Measurements from ENCODE around the gene FOXK1.
"Not testable (repeated sequence)": the region's sequence is repeated elsewhere in the genome, so short reads cannot be mapped to it uniquely, and the experiment has no call there.

Gene FOXK1

GRCh38 chr7:4794171-4794570 lies 112.1 kb downstream of the FOXK1 start:
- DNase-seq; ATAC-seq (replicated peaks); H3K27me3 Mint-ChIP-seq; H3K4me3 Mint-ChIP-seq; H3K9me3 Mint-ChIP-seq: not testable (repeated sequence)
- peak overlapping the region; percentile 53 for H3K27ac Mint-ChIP-seq
- peaks cover 34 to 35% of the 10 kb centered on the region in 2 donors for H3K36me3 Mint-ChIP-seq
- peaks cover 7 to 28% of the 10 kb centered on the region in 2 donors for H3K4me1 Mint-ChIP-seq

- Mint-ChIP-seq H3K27me3 (no peaks in the 10 kb centered on the region), H3K27ac (peak overlapping the region; percentile 53), H3K36me3 (peaks cover 34% of the 10 kb centered on the region in 2 donors), H3K9me3 (no peaks in the 10 kb centered on the region), H3K4me1 (peaks cover 7 to 28% of the 10 kb centered on the region in 2 donors), H3K4me3 (no peak overlapping the region)
- ATAC-seq (replicated peaks) (no peak), DNase-seq (no peak)
Measured at GRCh38 chr7:4794591-4795350, 112.7 kb downstream of the FOXK1 start.

- Mint-ChIP-seq H3K4me1 (peaks cover 10 to 17% of the 10 kb centered on the region in 2 donors), H3K36me3 (peaks cover 19 to 21% of the 10 kb centered on the region in 2 donors), H3K9me3 (no peaks in the 10 kb centered on the region), H3K27me3 (no peaks in the 10 kb centered on the region), H3K27ac (no peak overlapping the region), H3K4me3 (no peak overlapping the region)
- ATAC-seq (replicated peaks) (no peak), DNase-seq (no peak)
Measured at GRCh38 chr7:4796453-4796852, 114.4 kb downstream of the FOXK1 start.

- Mint-ChIP-seq H3K9me3 (no peaks in the 10 kb centered on the region), H3K4me3 (no peak overlapping the region), H3K27me3 (no peaks in the 10 kb centered on the region), H3K36me3 (peaks cover 13 to 14% of the 10 kb centered on the region in 2 donors), H3K4me1 (peaks cover 7 to 10% of the 10 kb centered on the region in 2 donors), H3K27ac (no peak overlapping the region)
- peak; percentile 80 to 83 for ATAC-seq (replicated peaks)
- peak; percentile 49 for DNase-seq
Measured at GRCh38 chr7:4797858-4798705, 116.0 kb downstream of the FOXK1 start.

- Mint-ChIP-seq H3K4me3 (no peak overlapping the region), H3K4me1 (peaks cover 7 to 10% of the 10 kb centered on the region in 2 donors), H3K9me3 (no peaks in the 10 kb centered on the region), H3K36me3 (peaks cover 10 to 12% of the 10 kb centered on the region in 2 donors), H3K27me3 (no peaks in the 10 kb centered on the region), H3K27ac (no peak overlapping the region)
- DNase-seq, result no peak
- no peak for ATAC-seq (replicated peaks)
Measured at GRCh38 chr7:4798706-4799235, 116.7 kb downstream of the FOXK1 start.

- H3K4me1 Mint-ChIP-seq, result peaks cover 5% of the 10 kb centered on the region in 2 donors
- no peaks in the 10 kb centered on the region for H3K9me3 Mint-ChIP-seq
- H3K36me3 Mint-ChIP-seq, result peaks cover 1 to 3% of the 10 kb centered on the region in 2 donors
- DNase-seq, result no peak
- no peaks in the 10 kb centered on the region for H3K27me3 Mint-ChIP-seq
- no peak overlapping the region for H3K27ac Mint-ChIP-seq
- no peak overlapping the region for H3K4me3 Mint-ChIP-seq
- ATAC-seq (replicated peaks), result no peak
Measured at GRCh38 chr7:4799508-4800268, 117.6 kb downstream of the FOXK1 start.

- Mint-ChIP-seq H3K9me3 (no peaks in the 10 kb centered on the region), H3K36me3 (peaks cover 0 to 2% of the 10 kb centered on the region in 2 donors), H3K27ac (no peak overlapping the region), H3K4me3 (no peak overlapping the region), H3K4me1 (peaks cover 5% of the 10 kb centered on the region in 2 donors), H3K27me3 (no peaks in the 10 kb centered on the region)
- DNase-seq (no peak), ATAC-seq (replicated peaks) (no peak)
Measured at GRCh38 chr7:4800487-4800886, 118.4 kb downstream of the FOXK1 start.

- Mint-ChIP-seq H3K36me3 (no peaks in the 10 kb centered on the region), H3K27me3 (no peaks in the 10 kb centered on the region), H3K9me3 (no peaks in the 10 kb centered on the region), H3K4me1 (peaks cover 5% of the 10 kb centered on the region in 2 donors), H3K27ac (no peak overlapping the region), H3K4me3 (no peak overlapping the region)
- DNase-seq (no peak), ATAC-seq (replicated peaks) (no peak)
Measured at GRCh38 chr7:4800926-4801838, 119.1 kb downstream of the FOXK1 start.

- ATAC-seq (replicated peaks) (no peak), DNase-seq (no peak)
- peaks cover 5% of the 10 kb centered on the region in 2 donors for H3K4me1 Mint-ChIP-seq
- H3K27me3 Mint-ChIP-seq, result peaks cover 0 to 5% of the 10 kb centered on the region in 2 donors
- H3K4me3 Mint-ChIP-seq, result no peak overlapping the region
- H3K27ac Mint-ChIP-seq, result no peak overlapping the region
- H3K9me3 Mint-ChIP-seq, result no peaks in the 10 kb centered on the region
- H3K36me3 Mint-ChIP-seq, result no peaks in the 10 kb centered on the region
Measured at GRCh38 chr7:4801839-4802231, 119.7 kb downstream of the FOXK1 start.

GRCh38 chr7:4802577-4802976 lies 120.5 kb downstream of the FOXK1 start:
- H3K27ac Mint-ChIP-seq; H3K4me3 Mint-ChIP-seq; ATAC-seq (replicated peaks); H3K4me1 Mint-ChIP-seq; DNase-seq; H3K9me3 Mint-ChIP-seq; H3K36me3 Mint-ChIP-seq: not testable (repeated sequence)
- H3K27me3 Mint-ChIP-seq, result peaks cover 0 to 11% of the 10 kb centered on the region in 2 donors

GRCh38 chr7:4803397-4804241 lies 121.5 kb downstream of the FOXK1 start:
- Mint-ChIP-seq H3K4me3 (no peak overlapping the region), H3K9me3 (no peaks in the 10 kb centered on the region), H3K27ac (no peak overlapping the region), H3K4me1 (peaks cover 5 to 9% of the 10 kb centered on the region in 2 donors), H3K36me3 (no peaks in the 10 kb centered on the region), H3K27me3 (peaks cover 8 to 20% of the 10 kb centered on the region in 2 donors)
- ATAC-seq (replicated peaks), result no peak
- DNase-seq, result no peak

- no peak for ATAC-seq (replicated peaks)
- peaks cover 13 to 30% of the 10 kb centered on the region in 2 donors for H3K27me3 Mint-ChIP-seq
- no peak for DNase-seq
- H3K9me3 Mint-ChIP-seq, result no peaks in the 10 kb centered on the region
- H3K4me3 Mint-ChIP-seq, result no peak overlapping the region
- peaks cover 12 to 18% of the 10 kb centered on the region in 2 donors for H3K4me1 Mint-ChIP-seq
- H3K36me3 Mint-ChIP-seq, result no peaks in the 10 kb centered on the region
- no peak overlapping the region for H3K27ac Mint-ChIP-seq
Measured at GRCh38 chr7:4805110-4805983, 123.3 kb downstream of the FOXK1 start.
